WTC11 (cell line): ENCODE results near the gene PIGV. TPM values are rescaled to one million over a fixed set of nuclear protein-coding genes. Genes with fewer than 3 reads are reported as not detected.
A peak's percentile ranks its signal among the peaks of the same experiment; 100 is the strongest.

ENCODE experiments used
- ATAC-seq: fragments of 200-7000 bp; cut with Tn5 transposase; 2 replicates; pipeline ENCODE4 v1.10.0; 2021; ENCODE audit warnings: mild to moderate bottlenecking, moderate library complexity
- CTCF ChIA-PET: fragments of 300-600 bp; sonication (Branson Sonifier 250); formaldehyde crosslinking; loops from one replicate; lab custom pipeline; 2021; ENCODE audit warnings: antibody characterized with exemption; lab: Charles Lee
- POLR2A ChIA-PET: fragments of 350-600 bp; sonication (Branson Sonifier 250); formaldehyde crosslinking; loops from one replicate; lab custom pipeline; 2021; ENCODE audit warnings: antibody characterized with exemption; lab: Charles Lee
- DNase-seq: peaks from one replicate; pipeline ENCODE4 v3.0.0; 2021; ENCODE audit warnings: low spot score
- H3K27ac Mint-ChIP-seq: 2 replicates; pipeline ENCODE4 v1.8.0; 2021; ENCODE audit warnings: mixed read lengths
- H3K27me3 Mint-ChIP-seq: 2 replicates; pipeline ENCODE4 v1.8.0; 2021; ENCODE audit warnings: low read depth, mild to moderate bottlenecking, moderate library complexity, mixed read lengths
- H3K36me3 Mint-ChIP-seq: 2 replicates; pipeline ENCODE4 v1.8.0; 2021; ENCODE audit warnings: mixed read lengths
- H3K4me1 Mint-ChIP-seq: 2 replicates; pipeline ENCODE4 v1.8.0; 2022; ENCODE audit warnings: mixed read lengths
- H3K4me3 Mint-ChIP-seq: 2 replicates; pipeline ENCODE4 v1.8.0; 2021; ENCODE audit warnings: mild to moderate bottlenecking, moderate library complexity, mixed read lengths
- H3K9me3 Mint-ChIP-seq: 2 replicates; pipeline ENCODE4 v1.8.0; 2021; ENCODE audit warnings: mixed read lengths
- AR ChIP-seq: fragments of 250-450 bp; sonication (Bioruptor Pico); IDR thresholded peaks from 2 replicates; pipeline ENCODE4 v1.9.0; 2021; ENCODE audit warnings: mild to moderate bottlenecking
- ARID4B ChIP-seq: sonication (generic); formaldehyde crosslinking; IDR thresholded peaks from 2 replicates; pipeline ENCODE4 v1.8.0; 2023; ENCODE audit warnings: missing genetic modification reagents, mild to moderate bottlenecking, borderline replicate concordance
- IRF1 ChIP-seq: sonication (generic); formaldehyde crosslinking; IDR thresholded peaks from 2 replicates; pipeline ENCODE4 v1.8.0; 2023; ENCODE audit warnings: missing genetic modification reagents
- IRF2 ChIP-seq: sonication (generic); formaldehyde crosslinking; IDR thresholded peaks from 2 replicates; pipeline ENCODE4 v1.8.0; 2022; ENCODE audit warnings: low read depth, missing genetic modification reagents, borderline replicate concordance
- JUN ChIP-seq: sonication (generic); formaldehyde crosslinking; IDR thresholded peaks from 2 replicates; pipeline ENCODE4 v1.8.0; 2023; ENCODE audit warnings: mild to moderate bottlenecking, missing genetic modification reagents
- MLX ChIP-seq: sonication (generic); formaldehyde crosslinking; IDR thresholded peaks from 2 replicates; pipeline ENCODE4 v1.8.1; 2023; ENCODE audit warnings: mild to moderate bottlenecking, missing genetic modification reagents, moderate library complexity
- MXD4 ChIP-seq: fragments of 250-450 bp; sonication (Bioruptor Pico); IDR thresholded peaks from 2 replicates; pipeline ENCODE4 v1.8.0; 2021; ENCODE audit warnings: mild to moderate bottlenecking, moderate library complexity, borderline replicate concordance
- NFE2L1 ChIP-seq: sonication (generic); formaldehyde crosslinking; IDR thresholded peaks from 2 replicates; pipeline ENCODE4 v1.8.1; 2023; ENCODE audit warnings: missing genetic modification reagents
- PRRX2 ChIP-seq: fragments of 250-450 bp; sonication (Bioruptor Pico); IDR thresholded peaks from 2 replicates; pipeline ENCODE4 v1.8.0; 2021; ENCODE audit warnings: mild to moderate bottlenecking
- SMAD3 ChIP-seq: sonication (generic); formaldehyde crosslinking; IDR thresholded peaks from 2 replicates; pipeline ENCODE4 v1.8.0; 2022; ENCODE audit warnings: missing genetic modification reagents, mild to moderate bottlenecking, borderline replicate concordance
- SOX15 ChIP-seq: fragments of 250-450 bp; sonication (Bioruptor Pico); IDR thresholded peaks from 2 replicates; pipeline ENCODE4 v1.9.0; 2021; ENCODE audit warnings: mild to moderate bottlenecking
- ZBTB21 ChIP-seq: sonication (generic); formaldehyde crosslinking; IDR thresholded peaks from 2 replicates; pipeline ENCODE4 v1.8.1; 2023; ENCODE audit warnings: mild to moderate bottlenecking, missing genetic modification reagents, borderline replicate concordance
- ZNF138 ChIP-seq: sonication (generic); formaldehyde crosslinking; conservative IDR thresholded peaks from 2 replicates; pipeline ENCODE4 v1.8.1; 2022; ENCODE audit warnings: mild to moderate bottlenecking, moderate library complexity, missing genetic modification reagents
- ZNF416 ChIP-seq: fragments of 250-450 bp; sonication (Bioruptor Pico); IDR thresholded peaks from 2 replicates; pipeline ENCODE4 v1.9.0; 2021; ENCODE audit warnings: mild to moderate bottlenecking, inconsistent platforms
- ZNF423 ChIP-seq: fragments of 250-450 bp; sonication (Bioruptor Pico); IDR thresholded peaks from 2 replicates; pipeline ENCODE4 v2.1.2; 2022; ENCODE audit warnings: mild to moderate bottlenecking, moderate library complexity
- ZNF532 ChIP-seq: fragments of 250-450 bp; sonication (Bioruptor Pico); IDR thresholded peaks from 2 replicates; pipeline ENCODE4 v1.9.0; 2021; ENCODE audit warnings: mild to moderate bottlenecking, borderline replicate concordance
- total RNA-seq: library from RNA; stranded (reverse); gene quantifications from 3 replicates; pipeline ENCODE4 v1.2.3, GENCODE V29; 2021

Gene PIGV
- total RNA-seq, 1 experiment from 2014 or later, result 15.0 TPM

GRCh38 chr1:26787706-26788514, at the start of gene PIGV (continued):
- TF ChIP-seq ZNF416 (CRISPR knock-in tag) (0 out of 2 replicates have a peak, but pooled peaks have one; percentile 30), ZNF532 (CRISPR knock-in tag) (no peak), MLX (no peak), PRRX2 (CRISPR knock-in tag) (no peak), ZNF138 (CRISPR knock-in tag) (no peak), SMAD3 (CRISPR knock-in tag) (0 out of 2 replicates have a peak, but pooled peaks have one; percentile 7), JUN (CRISPR knock-in tag) (0 out of 2 replicates have a peak, but pooled peaks have one; percentile 52), ARID4B (CRISPR knock-in tag) (peak; percentile 32; the same call in 1 of the 2 replicates), ZBTB21 (CRISPR knock-in tag) (no peak), ZNF423 (no peak), IRF2 (no peak)

- TF ChIP-seq SOX15 (CRISPR knock-in tag) (no peak), IRF1 (CRISPR knock-in tag) (no peak), NFE2L1 (no peak), ZBTB21 (CRISPR knock-in tag) (no peak), AR (CRISPR knock-in tag) (no peak), MXD4 (CRISPR knock-in tag) (no peak)
- POLR2A ChIA-PET, result no interaction called here
- Mint-ChIP-seq H3K36me3 (peaks cover 34% of the 10 kb centered on the region), H3K4me1 (peaks cover 29% of the 10 kb centered on the region), H3K27ac (peak overlapping the region; percentile 24; the same call in 1 of the 2 replicates), H3K27me3 (no peaks in the 10 kb centered on the region), H3K4me3 (no peak overlapping the region), H3K9me3 (no peaks in the 10 kb centered on the region)
- ATAC-seq (no peak), DNase-seq (no peak)
- CTCF ChIA-PET, result interaction anchor here (1.6 kb wide), 1 partner anchor 138 kb away, joined by 5 read pairs; no protein-coding TSS in a partner anchor
These were observed 48.3 kb upstream of the PIGV start for GRCh38 chr1:26739329-26739914.
